Embryonic facial prominence (tissue), 1 donor: ENCODE results near the gene CD44.
A peak's percentile ranks its signal among the peaks of the same experiment; 100 is the strongest.
"Not testable (repeated sequence)": the region's sequence is repeated elsewhere in the genome, so short reads cannot be mapped to it uniquely, and the experiment has no call there.

Experiments used
- DNase-seq: peaks from one replicate; pipeline ENCODE4 v3.0.0-alpha.2; 2016; ENCODE audit errors: extremely low spot score

Gene CD44

DNA sequence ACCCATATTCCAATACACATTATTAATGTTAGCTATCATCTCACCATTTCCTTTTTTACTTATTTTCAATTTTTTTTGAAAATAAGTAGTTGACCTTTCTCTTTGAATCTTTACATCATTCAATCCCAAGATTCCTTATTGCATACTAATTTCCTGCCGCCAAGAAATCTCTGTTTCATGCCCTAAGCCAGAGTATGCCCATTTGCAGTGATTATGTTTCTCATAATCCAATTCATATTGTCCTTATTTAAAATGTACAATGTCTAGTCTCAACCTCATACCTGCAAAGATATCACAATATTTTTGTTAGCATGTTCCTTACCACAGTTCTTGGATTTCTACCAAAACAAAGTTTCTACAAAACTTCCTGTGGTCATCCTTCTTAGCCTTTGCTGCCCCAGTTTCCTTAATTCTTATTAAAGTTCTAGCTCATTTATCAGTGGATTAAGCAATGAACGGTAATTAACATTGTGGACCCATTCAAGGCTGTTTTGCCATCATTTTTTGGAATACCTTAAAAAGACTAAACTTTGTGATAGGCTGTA lies 75.3 kb downstream of the CD44 start:
- no peak for DNase-seq

DNA sequence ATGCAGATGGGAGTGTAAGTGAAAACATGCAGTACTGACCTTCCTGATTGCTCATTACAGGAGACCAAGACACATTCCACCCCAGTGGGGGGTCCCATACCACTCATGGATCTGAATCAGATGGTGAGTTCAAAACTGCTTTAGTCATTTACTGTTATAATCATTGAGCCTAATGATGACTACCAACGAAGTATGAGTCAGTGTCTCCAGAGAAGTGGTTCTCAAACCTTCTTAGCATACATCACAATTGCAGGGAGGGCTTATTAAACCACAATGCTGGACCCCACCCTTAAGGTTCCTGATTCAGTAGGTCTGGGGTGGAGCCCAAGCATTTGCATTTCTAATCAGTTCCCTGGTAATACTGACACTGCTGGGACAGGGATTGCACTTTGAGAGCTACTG lies 75.8 kb downstream of the CD44 start:
- no peak for DNase-seq

DNA sequence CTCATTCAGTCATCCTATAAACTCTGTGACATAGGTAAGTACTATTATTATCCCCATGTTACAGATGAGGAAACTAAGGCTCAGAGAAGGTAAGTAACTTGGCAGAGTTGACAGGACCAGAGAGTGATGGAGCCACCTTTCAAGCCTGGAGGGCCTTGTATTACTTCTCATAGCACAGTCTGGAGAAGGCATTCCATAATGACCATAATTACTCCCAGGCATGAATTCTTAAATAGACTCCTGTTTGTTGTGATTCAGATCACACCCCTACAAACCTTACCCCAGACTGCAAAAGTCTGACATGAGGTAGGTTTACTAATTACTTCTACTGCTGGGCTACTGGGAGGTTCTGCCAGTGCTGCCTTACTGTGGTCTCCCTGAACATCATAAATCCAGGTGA lies 77.0 kb downstream of the CD44 start:
- DNase-seq, result no peak

DNA sequence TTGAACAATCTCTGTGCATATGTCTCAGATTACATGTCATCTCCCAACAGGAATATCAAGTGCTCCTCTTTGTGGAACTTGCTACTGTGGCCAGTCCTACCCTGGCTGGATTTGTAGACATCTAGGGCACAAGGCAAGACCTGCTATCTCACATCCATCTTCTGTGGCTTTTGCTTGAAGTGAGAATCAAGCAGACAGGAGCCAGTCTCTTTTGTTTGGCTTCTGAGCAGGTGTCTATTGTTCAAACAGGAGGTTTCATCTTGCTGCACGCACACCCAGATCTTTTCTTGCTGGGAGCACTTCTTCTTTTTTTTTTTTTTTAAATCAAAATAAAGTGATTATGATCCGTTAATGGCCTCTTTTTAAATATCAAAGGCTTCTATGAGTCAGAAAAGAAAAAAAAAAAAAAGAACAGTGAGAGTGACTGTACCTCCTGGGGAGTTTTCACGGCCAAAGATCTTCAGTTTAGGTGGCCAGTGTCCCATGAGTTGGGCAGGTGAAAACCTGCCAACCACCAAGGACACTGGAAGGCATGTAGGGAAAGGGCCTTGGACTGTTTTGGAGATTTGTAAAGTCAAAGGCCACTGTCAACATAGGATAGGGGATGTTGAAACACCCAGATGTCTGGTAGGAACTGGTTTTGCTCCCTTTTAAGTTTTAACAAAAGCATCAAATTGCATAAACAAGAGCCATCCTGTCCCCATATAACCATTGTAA lies 78.1 kb downstream of the CD44 start:
- no peak for DNase-seq

DNA sequence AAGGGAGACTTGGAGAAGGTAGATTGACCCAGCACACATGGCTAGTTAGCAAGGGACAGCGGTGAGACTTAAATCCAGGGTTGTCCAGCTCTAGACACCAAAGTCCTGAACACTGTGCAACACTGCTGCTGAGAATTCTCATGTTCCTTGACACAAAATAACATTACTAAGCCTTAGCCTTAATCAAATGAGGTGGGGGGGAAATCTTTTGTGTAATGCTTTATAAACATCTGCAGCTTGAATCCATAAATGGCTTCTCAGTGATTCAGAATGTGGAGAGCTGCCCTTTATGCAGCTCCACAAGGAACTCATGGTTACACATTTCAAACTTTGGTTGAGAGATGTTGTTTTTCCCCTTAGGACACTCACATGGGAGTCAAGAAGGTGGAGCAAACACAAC lies 80.0 kb downstream of the CD44 start:
- no peak for DNase-seq

DNA sequence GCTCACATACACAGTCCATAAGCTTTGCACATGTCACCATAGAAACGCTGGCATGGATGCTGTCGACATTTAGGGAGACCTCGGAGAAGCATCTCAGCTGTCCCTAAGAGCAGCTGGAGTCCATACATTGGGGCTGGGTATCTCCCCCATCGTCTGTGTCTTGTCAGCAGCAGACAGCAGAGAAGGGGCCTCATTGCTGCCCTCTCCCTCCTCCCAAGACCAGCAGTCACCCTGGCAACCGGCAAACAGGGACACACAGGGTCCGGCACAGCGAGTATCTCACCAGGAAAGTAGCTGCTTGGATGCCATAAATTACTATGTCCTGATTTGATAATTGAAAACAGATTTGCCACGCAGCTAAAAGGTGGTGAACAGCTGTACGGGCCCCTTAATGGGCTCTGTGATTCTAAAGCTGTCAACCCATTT lies 84.4 kb downstream of the CD44 start:
- DNase-seq, result peak; percentile 29

DNA sequence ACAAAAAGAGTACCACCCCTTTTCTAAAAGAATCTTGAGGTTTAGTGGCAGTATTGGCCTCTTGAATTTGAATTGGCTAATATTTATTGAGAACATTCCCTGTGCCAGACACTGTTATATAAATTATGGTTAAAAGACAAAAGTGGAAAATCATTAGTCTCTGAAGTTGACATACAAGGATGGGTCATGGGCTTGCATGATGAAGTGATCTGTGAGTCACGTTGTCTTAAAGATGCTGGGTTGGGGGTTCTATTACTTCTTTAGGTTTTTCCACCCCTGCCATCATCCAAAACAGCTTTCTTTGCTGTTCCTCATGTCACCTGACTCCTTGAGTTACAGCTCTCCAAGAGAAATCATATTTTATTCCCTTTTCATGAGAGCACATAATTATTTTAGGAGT lies 85.0 kb downstream of the CD44 start:
- DNase-seq, result no peak

DNA sequence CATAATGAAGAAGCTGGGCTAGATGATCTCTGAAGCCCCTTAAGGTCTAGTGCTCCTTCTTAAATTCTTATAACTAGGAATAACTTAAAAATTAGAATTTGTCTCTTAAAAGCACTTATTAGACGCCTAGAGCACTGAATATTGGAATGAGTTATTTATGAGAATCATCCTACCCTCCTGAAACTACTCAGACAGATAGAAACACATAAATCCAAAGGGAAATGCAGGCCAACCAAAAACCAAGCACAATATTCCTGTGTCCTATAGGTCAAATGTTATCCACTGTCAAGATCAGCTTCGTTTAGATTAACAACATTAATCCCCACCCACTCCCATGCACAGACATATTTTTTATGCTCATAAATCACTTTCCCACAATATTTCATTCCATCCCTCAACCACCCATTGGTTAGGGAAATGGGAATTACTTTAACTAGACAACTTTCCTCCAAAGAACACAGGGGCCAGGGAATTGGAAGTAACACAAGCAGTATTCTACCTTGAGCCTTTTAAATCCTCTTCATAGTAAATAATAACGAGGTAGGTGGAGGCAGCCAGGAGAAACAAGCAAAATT lies 87.1 kb downstream of the CD44 start:
- no peak for DNase-seq

DNA sequence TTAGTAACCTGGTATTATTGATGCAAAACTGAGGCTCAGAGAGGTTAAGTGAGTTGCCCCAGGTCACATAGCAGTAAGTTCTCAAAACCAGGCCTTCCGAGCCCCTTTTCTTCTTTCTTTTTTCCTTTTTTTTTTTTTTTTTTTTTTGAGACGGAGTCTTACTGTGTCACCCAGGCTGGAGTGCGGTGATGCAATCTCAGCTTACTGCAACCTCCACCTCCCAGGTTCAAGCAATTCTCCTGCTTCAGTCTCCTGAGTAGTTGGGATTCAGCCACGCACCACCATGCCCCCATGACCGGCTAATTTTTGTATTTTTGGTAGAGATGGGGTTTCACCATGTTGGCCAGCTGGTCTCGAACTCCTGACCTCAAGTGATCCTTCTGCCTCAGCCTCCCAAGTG lies 87.8 kb downstream of the CD44 start:
- not testable (repeated sequence) for DNase-seq

DNA sequence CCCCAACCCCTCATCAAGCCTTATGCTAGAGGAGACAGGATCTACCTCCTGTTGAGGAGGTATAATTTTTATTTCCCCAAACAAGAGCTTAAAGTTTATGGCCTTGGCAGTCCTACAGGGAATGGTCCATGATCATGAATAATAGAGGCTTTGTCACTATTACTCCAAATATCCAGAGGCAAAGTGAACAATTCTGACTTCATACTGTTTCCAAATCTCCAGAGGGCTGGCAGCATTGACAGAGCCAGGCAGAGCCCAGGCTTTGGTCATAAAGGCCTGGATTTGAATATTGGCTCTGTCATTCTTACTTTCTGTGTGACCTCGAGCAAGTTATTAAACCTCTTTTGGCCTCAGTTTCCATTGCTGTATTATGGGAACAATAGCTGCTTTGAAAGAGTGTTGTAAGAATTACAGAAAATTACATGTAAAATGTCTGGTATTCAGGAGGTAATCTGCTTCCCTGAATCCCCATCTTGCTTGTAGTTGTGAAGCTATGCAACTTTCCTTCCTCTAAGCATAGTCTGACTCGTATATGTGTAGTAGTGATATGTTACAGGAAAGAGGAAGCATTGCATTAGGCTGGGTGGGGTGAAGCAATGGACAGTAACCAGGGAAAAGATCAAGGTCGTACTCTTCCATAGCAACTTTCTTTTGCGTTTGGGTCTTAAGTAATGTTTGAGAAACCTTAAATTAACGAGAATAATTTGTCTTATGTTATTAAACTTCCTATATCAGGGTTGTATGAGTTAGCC lies 88.8 kb downstream of the CD44 start:
- DNase-seq, result no peak

DNA sequence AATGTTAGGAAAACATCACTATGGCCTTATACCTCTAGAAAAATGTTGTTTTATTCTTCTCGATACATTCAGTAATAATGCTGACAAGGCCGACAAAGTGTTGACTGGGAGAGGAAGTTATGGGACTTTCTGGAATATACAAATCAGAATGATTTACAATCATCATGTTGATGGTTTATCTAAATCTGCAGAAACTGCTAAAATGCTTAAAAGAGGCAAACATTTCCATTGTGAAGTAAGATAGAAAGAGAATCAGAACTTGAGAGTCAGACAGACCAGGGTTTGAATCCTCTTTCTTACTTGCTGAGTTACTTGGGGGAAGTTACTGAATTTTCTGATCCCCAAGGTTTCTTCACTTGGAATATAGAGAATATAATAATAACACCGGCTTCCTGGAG lies 89.4 kb downstream of the CD44 start:
- DNase-seq, result no peak

DNA sequence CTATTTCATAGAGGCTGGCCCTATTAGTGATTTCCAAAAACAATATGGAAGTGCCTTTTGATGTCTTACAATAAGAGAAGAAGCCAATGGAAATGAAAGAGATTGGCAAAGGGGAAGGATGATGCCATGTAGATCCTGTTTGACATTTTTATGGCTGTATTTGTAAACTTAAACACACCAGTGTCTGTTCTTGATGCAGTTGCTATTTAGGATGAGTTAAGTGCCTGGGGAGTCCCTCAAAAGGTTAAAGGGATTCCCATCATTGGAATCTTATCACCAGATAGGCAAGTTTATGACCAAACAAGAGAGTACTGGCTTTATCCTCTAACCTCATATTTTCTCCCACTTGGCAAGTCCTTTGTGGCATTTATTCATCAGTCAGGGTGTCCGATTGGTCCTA lies 91.4 kb downstream of the CD44 start:
- DNase-seq, result no peak

DNA sequence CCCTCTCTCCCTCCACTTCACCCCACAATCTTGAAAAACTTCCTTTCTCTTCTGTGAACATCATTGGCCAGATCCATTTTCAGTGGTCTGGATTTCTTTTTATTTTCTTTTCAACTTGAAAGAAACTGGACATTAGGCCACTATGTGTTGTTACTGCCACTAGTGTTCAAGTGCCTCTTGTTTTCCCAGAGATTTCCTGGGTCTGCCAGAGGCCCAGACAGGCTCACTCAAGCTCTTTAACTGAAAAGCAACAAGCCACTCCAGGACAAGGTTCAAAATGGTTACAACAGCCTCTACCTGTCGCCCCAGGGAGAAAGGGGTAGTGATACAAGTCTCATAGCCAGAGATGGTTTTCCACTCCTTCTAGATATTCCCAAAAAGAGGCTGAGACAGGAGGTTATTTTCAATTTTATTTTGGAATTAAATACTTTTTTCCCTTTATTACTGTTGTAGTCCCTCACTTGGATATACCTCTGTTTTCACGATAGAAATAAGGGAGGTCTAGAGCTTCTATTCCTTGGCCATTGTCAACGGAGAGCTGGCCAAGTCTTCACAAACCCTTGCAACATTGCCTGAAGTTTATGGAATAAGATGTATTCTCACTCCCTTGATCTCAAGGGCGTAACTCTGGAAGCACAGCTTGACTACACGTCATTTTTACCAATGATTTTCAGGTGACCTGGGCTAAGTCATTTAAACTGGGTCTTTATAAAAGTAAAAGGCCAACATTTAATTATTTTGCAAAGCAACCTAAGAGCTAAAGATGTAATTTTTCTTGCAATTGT lies 92.3 kb downstream of the CD44 start:
- no peak for DNase-seq

DNA sequence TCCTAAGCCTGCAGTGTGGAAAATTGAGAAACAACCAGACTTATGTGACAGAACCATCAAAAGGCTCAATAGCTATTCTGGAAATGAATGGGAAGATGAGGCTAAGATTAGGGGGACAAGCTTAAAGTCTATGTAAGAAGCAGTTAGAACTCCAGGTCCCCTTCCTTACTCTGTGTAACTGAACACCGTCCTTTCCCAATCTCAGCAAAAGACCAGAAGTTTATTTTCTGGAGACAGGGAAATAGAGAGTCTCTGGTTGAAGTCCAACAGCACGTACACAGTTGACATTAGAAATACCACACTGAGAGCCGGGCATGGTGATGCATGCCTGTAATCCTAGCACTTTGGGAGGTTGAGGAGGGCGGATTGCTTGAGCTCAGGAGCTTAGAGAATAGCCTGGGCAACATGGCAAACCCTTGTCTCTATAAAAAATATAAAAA lies 93.9 kb downstream of the CD44 start:
- no peak for DNase-seq

DNA sequence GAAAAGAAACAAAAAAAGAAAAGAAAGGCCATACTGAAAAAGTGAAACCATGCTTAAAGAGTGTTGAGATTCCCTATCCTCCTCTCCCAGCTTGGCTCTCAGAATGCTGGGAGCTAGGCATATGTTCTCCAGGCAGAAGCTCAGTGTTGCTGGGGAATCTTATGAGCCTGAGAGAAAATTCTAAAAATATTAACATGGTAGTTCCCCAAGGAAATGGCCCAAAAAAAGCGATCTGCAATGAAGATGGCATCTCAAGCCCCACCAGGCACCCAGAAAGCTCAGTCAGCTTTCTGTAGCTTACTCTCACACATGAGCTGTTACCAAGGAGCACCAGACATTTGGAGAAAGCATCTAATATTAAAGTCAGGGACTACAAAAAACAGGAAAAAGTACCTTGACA lies 94.5 kb downstream of the CD44 start:
- DNase-seq, result no peak

DNA sequence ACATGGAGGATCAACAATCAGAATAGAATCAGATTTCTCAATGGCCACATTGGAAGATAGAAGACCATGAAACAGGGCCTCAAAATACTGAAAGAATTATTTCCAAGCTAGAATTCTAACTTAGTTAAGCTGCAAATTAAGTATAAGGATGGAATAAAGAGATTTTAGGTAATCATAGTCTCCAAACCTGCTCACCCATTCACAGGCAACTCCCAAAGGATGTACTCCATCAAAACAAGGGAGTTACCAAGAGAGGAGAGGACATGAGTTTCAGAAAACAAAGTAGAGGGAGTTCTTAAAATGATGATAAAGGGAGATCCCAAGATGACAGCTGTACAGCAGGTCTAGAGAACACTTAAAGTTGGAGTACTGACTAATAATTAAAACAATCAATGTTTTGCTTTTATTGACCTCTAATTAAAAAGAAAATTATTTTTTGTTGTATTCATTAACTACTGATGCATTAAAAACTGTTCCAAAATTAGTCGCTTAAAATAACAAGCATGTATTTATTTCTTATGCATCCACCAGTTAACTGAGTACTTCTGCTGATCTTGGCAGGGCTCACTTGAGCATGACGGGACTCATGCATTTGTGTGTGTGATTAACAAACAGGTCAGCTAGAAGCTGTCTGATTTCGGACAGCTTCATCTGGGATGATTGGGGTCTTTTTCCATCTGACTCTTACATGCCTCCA lies 95.6 kb downstream of the CD44 start:
- no peak for DNase-seq

DNA sequence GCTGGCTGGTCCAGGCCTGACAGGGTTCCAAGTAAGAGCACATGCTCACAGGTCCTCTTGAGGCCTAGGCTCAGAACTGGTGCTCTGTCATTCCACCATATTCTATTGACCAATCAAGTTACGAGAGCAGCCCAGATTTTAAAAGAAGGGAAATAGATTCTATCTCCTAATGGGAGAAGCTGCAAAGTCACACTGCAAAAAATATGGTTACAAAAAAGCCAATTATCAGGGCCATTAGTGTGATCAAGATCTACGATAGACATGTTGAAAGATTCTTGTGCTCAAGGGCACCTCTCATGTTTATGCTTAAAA lies 96.1 kb downstream of the CD44 start:
- DNase-seq, result no peak

DNA sequence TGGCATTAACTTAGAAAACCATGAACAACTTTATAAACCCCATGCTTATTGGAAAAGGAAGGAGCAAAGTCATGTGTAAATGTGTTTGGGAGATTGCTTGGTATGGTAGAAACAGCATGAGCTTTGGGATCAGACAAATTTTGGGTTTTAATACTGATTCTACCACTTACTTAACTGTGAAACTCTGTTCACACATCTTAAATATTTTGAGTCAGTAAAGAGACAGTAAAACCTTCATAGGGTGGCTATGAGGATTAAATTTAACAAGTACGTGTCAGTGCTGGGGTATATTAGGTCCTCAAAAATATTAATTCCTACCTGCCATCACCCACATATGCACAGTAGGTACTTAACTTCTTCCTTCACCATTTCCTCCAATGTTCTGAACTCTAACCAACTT lies 96.5 kb downstream of the CD44 start:
- no peak for DNase-seq

DNA sequence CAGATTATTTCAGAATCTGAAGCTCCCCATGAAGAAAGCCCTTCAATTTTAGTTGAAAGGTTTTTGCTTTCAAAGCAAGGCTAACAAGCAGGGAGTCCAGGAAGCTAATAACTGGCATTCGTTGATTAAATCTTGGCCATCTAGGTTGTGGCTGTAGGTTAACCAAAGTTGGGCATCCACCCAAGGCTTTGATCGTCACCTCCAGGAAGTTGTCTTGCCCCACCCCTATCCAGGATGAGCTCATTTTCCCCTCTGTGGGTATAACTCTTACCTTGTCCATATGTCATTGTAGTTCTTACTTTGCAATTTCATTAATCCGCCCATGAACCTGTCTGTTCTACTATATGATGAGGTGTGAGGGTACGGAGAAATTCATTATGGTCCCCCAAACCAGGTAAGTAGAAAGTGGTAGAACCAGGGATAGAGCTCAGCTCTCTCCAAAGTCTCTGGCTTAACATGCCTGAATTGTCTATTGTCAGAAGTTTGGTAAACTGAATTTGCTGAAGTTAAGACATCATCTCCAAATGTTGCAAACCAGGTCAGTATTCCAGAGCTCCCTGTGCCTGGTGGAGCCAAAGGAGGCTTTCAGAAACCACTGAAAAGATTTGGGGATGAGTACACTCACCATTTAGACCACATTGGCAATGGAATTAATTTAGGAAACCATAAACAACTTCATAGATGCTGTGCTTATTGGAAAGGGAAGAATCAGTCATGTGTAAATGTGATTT lies 97.1 kb downstream of the CD44 start:
- DNase-seq, result no peak

DNA sequence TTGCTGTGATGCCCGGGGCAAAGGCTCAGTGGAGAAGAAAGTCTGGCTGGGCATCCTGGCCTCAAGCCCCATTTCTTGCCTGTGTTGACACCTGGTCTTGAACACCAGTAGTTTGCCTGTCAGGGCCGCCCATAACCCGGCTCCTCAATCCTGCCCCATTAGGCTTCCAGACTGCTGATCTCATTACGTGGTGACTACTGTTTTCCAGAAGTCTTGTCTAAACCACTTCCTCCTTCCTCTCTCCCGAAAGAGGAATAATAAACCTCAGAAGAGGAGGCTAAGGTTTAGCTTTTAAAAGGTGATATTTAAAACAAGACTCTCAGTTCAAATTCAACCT lies 97.7 kb downstream of the CD44 start:
- DNase-seq, result no peak

DNA sequence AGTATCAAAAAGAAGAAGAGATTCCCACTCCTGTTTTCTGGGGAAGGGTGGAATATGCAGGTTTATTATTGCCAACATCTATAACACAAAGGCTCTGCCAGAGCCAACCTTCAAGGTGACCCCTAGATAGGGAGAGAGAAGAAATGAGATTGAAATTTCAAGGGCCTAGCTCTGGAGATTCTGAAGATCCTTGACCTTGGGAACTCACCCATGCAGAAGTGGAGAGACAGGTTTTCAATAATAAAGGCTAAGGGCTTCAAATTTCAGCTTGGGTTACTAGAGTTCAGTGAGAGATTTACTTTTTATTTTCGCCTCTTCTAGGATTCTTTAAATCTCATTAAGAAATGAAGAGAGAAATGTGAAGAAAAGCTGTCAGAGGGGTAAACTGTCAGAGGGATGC lies 98.4 kb downstream of the CD44 start:
- DNase-seq, result no peak
